ENCODE measurements around the gene SIRT7.

Gene SIRT7

DNA sequence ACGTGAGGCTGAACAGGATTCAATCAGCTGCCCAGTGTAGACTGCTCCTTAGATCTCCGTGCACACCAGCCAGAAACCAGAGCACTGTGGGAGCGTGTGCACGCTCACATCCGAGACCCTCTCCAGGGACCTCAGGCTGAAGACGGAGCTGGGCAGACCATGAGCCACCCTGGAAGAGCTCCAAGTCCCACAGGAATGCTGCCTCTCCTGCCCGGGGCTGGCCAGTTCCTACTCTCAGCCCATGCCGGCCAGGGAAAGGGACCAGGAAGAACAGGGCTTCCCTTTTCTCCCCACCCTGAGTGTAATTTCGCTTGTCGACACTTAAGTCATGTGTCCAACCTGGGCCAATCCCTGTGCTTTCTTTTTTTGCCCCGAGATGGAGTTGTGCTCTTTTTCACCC lies 33.5 kb downstream of the SIRT7 start:
- DNase-seq, result no peak

DNA sequence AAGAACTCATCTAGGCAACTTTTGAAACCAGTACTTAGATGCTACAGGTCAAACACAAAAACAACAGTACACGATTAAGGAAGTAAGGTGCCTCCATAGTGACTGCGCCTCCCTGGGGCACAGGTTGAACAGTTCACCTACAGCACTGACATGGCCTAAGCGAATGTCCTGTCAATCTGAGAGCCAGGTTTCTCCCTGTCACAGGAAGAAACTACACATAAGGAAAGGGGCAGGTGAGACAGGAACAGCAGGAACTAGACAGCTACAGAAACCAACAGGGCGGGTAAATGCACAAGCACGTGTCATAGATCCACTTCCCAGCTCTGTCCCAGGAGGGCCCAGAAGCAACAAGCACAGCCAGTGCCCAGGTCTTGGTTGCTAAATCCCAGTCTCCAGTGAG lies 38.9 kb downstream of the SIRT7 start:
- no peak for DNase-seq

DNA sequence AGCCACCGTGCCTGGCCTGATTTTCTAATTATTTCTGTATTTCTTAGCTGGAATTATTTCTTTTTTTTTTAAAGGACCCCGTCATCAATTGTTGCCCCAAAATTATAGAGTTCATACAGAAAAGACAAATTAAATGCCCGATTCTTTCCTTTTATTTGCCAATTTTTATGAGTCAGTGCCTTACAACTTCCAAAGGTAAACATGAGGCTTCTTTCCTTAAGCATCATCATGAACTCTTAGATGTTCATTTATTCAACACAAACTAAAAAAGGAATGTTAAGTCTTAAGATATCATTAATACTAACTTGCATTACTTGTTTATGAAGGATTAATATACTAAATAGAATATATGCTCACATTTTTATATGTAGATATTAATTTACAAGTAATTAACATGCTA lies 39.7 kb downstream of the SIRT7 start:
- no peak for DNase-seq

DNA sequence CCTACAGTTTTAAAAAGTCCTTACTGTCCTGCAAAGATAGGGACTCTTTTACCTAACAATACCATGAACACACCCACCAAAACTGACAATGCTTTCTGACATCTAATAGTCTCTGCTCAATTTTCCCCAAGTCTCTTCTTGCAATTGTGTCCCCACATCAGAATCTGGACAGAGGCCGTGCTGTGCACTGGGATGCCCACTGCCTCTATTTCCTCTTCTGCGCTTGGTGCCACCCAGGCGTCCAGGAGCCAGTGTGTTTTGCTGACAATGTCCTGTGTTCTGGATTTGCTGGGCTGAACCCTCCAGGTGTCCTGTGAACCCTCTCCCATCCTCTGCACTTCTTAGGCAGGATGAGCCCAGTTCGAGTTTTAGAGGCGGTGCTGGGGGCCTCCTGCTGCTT lies 40.4 kb downstream of the SIRT7 start:
- no peak for DNase-seq

DNA sequence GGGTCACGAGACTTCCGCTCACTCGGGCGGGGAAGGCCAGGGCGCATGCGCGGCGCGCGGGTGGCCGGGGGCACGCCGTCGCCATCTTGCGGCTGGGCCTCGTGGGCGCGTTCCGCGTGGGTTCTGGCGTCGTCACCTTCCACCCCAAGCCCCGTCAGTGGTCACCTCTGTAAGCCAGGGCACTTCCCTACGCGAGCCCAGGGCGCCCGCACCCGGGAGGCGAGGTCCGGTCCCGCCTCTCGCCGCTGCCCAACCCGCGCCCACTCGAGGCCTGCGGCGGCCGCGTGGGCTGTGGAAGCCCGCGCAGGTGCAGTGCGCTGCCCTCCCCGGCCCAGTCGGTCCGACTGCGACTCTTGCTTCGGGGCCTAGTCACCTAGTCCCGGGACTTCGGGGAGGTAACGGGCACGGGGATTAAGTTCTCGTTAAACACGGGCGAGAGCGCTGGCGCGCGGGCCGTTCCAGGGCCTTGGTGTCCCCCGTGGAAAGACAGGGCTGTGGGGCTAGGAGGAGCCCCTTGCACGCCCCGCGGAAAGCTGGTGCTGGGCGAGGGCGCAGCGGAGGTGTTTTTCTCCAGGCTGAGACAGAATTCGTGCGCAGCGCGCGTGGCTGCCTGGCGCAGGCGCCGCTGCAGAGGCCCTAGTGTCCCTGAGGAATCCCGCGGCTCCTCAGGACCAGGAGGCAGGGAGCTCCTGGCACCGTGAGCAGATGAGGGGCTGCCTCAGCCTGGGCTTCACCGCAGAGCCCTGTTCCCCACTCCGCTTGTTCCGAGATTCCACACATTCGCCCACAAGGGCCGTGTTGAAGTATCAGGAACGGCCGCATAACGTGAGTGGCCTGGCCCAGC lies 46.4 kb downstream of the SIRT7 start:
- DNase-seq, result peak; percentile 96

DNA sequence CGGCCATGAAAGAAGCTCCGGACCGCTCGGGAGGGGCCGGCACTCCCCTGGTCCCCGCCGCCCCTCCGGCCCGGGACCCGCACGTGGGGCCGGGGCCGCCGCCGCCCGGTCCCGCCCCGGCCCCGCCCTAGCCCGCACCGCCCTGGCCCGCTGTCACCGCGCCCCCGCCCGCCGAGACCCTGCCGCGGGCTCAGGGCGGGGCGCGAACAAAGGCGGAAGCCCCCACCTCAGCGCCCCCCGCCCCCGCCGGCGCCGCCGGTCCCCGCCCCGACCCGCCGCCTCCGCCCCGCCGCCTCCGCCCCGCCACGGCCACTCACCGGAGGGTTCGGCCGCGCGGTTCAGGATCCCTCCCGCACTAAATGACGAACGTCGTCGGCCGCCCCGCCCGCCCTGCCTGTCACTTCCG lies 47.0 kb downstream of the SIRT7 start, which contains the start of gene ARHGDIA:
TSS of gene ARHGDIA (minus strand) at position 357 of the 406 bp plus-strand sequence. CDS start 1,407 bp downstream, outside the sequence.
- DNase-seq, result no peak

DNA sequence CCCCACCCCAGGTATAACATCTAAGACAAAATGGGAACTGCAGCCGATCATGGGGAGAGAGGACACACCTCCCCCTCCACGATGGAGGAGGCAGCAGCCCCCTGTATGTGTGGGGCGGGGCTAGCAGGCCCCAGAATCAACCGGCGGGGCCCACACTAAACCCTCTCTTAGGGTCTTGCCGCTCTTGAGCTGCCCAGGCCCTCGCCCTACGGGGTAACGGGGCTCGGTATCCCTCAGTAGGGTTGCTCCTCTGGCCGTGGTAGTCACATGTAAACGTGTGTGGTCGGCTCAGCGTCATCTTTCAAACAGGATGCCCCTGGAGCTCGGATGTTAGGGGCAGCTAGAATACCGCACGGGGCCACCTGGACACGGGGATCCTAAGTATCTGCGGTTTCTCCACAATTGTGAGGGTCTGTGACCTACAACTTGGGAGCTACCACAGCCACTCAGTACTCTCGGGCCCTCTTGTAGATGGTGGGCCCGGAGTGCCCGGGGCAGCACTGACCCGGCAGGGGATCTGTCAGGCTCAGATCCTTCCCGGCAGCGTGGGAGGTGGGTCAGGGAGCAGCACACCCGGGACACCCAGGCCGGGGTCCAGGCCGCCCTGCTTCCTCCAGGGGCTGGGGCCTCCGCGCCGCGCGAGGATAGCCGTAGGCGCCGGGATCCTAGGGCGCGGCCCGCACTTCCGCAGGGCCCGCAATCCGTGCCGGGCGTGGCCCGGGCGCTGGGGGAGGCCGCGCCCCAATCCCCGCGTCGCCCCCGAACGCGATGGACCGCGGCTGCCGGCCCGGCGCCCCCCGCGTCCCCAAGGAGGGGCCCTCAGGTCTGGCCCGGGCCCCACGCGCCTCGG lies 47.6 kb downstream of the SIRT7 start:
- peak; percentile 49 for DNase-seq

DNA sequence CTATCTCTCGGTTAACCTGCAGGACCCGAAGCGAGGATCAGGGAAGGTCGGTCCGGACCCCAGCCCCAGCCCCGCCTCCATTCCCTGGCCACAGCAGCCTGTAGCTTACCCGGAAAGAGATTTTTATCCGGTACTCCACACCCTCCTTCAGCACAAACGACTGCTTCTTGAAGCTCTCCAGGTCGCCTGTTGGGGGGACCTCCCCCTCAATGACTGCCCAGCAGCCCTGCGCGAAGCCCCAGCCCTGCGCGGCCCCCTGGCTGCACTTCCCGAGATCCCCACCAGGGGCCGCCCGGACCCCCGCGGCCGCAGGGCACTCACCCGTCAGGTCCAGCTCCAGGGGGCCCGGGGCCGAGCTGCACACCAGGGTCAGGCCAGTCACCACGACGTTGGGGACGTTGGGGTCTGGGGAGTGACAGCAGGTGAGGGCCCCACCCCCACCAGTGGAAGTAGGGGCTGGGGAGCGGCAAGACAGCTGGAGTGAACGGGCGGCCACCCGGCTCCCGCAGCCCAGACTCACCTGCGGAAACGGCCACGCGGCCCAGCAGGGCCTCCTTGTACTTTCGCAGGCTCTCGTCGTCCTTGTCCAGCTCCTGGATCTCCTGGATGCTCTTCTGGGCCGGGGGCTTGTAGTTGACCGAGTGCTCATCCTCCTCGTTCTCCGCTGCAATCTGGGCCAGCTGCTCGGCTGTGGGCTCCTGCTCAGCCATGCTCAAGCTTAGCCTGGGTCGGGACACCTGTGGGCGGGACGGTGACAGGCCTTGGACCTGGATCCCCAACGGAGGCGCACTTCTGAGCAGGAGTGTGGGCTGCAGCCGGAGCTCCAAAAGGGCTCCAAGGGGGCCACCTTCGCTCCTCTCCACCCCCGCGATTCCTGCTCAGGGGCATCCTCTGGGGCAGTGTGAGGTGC lies 48.5 kb downstream of the SIRT7 start:
- peak; percentile 43 for DNase-seq

DNA sequence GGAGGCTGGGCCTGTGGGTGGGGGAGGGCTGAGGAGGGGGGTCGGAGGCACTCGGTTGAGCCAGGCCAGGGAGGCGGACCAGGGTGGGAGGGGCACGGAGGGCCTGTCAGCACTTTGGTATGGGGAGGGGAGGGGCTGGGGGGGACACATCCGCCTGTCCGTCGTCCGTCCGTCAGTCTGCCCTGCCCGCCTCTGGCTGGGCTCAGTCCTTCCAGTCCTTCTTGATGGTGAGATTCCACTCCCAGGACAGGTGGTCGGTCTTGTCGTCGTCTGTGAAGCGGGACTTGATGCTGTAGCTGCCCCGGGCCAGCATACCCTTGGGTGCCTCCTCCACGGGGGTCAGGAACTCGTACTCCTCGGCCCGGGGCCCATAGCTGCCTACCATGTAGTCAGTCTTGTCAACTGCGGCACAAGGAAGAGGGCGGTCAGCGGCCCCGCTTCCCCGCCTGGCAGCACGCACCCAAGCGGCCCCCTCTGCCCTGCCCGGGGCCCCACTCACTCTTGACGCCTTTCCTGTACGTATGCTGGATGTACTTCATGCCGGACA lies 49.2 kb downstream of the SIRT7 start:
- DNase-seq, result no peak

DNA sequence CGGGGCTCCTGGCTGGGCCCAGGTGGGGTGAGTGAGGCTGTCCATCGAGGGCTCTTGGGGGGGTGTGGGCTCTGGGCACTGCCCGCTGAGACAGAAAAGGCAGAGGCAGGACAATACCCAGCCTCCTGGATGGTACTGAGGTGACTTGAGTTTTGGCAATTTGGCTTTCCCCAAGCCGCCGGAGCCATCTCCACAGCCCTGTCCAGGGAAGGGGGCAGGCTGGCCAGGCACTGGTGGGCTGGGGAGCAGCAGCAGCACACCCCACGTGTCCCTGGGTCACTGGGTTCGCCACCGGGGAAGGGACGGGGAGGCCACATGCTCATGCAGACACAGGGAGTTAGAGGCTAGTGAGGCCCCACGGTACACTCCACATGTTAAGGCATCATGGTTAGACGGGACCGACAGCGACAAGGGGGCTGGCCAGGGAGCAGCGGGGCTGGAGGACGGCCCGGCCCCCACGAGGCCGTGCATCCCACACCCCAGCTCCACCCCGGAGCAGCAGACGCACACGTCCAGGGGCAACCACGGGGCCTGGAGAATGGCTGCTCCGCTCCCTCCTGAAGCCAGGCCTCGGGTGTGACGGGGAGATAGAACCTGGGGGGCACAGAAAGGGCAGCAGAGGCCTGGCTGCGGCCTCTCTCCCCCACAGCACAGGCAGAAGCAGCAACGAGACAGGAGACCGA lies 49.8 kb downstream of the SIRT7 start:
- DNase-seq, result no peak

DNA sequence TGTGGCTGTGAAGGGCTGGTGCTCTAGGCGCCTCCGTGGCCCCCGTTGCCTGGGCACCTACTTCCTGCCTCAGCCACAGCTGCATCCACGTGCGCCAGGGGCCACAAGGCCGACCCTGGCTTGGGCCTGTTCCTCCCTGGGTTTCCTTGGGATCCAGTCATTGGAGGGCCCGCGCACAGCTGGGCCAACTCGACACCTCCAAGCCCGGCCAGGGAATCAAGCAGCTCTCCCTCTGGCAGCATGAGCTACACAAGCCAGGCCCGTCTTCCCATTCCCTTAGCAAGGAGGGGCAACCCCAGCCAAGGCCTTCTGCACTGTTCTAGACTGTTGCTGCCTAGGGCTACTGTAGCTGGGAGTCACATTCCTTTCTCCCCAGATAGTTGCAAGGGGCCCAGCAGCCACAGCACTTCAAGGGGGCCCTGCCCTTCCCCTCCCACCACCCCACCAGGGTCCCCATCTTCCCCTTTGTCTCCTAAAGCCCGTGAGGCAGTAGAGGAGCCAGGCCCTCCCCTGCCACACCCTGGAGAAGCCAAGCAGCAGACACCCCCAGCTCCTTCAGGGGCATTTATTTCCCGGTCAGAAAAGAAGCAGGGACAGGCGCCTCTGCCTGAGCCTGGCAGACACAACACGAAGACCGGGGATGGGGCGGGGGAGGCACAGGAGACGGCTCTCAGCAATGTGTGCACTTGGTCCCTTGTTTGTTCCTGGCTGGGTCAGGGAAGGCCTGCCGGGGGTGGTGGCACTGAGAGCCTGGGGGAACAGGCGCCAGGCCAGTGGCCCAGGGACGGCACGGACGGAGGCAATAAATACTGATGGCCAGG lies 50.6 kb downstream of the SIRT7 start:
- DNase-seq, result no peak

DNA sequence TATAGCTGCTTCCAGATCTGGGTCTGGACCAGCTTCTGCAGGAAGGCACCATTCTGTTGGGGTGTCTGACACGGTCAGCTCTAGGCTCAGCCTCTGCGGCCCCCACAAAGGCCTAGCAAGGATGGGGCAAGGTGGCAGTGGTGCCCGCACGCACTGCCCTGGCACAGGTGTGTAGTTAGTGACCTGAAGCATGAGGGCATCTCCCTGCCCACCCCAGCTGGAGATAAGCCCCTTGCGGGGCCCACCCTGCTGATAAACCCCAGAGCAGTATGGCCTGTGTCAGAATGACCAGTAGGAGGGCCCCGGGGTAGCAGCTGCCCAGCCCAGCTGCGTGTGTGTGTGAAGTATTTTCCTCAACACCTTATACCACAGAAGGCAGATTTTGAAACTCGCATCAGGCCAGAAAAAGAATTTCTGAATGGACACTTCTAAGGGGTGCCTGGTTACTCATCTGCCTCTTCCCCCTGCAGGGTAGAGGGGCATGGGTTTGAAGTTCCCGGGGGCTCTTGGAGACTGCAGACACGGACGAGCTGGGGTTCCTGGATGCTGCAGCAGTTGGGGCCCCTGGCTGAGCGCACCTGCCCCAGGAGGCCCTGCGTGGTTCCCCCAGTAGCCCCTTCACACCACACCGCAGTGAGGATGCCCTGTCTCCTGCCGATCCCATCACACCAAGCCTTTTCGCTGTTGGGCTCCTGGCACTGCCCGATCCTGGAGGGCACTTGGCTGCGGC lies 51.4 kb downstream of the SIRT7 start:
- DNase-seq, result no peak

DNA sequence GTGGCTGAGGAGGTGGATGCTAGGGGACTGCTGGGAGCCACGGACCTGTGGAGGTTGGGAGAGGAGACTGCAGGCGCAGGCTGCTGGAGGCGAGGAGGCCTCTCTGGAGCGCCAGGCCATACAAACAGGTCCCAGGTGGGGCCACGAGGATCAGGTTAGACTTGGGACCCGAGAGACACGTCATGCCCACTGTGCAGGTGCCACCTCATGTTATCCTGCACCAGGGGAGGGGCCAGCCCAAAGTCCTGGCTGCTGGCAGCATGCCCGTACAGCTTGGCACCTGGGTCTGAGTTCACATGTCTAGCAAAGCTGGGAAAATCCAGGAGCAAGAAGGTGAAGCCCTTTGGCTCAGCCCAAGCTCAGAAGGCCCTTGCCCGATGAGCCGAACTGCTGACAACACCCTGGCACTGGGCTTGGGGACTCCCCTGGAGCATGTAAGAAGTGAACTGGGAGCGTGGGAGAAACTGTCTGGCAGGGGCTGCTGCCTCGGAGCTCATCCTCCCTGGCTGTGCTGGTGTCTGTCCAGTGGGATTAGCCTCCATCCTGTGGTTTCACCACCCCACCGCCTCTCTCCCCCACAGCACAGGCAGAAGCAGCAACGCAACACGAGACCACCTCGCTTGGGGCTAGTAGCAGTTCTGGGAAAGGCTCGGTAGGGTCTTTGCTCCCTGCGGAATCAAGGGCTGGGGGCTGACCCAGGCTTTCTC lies 52.1 kb downstream of the SIRT7 start:
- no peak for DNase-seq

DNA sequence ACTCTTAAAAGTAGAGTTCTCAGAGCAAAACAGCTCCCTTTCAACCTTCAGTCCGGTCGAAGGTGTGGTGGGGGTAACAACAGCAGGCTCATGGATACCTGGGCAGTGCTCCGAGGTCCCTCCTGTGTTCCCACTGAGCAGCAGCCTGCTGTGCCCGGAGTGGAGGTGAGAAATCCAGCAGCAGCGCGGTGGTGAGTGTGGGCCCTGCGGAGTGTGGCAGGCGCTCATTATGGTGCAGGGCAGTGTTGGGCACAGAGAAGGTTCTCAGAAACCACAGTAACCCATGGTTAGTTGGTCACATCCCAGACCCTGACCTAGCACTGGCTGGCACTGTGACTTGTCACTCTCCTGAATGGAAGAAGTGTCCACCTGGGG lies 52.6 kb downstream of the SIRT7 start:
- no peak for DNase-seq

DNA sequence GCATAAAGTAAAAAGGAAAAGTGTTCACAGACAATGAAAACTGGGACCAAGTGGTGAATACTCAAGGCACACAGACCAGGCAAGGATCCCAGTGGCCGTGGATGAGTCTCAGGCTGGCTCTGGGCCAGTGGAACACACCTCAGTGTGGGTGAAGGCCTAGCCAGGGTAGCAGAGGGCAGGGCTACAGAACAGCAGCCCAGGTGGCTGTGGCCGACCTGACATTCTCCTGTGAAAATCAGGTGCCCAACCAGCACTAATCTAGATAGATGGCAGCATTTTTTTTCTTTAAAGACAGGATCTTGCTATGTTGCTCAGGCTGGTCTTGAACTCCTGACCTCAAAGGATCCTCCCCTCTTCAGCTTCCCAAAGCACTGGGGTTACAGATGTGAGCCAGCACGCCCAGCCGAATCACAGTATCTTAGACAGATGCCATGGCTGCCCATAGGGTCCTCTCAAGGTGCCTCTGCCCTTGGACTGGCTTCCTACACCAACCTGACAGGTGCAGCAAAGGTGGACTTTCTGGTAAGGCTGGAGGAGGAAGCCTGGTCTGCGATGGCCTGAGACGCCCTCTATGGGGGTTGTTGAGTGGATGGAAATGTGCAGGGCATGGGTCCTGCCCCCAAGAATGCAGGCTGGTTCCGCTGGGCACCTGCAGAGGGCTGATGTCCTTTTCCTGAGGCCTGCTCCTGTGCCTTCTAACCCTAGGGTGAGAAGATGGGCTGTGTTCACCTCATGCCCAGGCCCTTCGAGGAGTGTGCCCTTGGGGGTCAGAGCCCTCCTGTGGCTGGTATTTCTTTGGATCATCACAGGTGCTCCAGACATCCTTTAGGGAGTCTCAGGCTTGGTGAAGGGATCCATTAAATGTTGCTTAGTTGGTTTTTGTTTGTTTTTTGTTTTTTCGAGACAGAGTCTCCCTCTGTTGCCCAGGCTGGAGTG lies 53.9 kb downstream of the SIRT7 start:
- DNase-seq, result no peak

DNA sequence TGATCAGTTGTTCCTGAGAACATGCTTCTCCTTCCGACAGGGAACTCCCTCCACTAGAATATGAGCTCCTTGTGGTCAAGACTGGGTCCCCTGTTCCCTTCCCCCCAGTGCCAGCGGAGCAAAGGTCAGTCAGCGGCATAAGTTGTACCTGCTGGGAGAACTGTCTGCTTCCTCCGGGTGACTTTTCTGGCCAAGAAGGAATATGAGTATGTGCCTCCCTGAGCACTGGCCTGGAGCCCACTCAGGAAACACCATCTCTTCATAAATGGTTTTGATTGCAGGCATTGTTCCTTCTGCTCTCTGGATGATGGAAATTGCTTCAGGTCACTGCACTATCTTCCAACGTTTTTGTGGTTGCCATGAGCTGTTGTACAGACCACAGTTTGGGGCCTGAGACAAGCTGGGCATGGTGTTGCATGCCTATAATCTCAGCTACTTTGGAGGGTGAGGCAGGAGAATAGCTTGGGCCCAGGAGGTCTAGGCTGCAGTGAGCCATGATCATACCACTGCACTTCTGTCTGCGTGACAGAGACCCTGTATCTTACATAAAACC lies 54.8 kb downstream of the SIRT7 start:
- DNase-seq, result no peak

All from activated naive CD4-positive, alpha-beta T cell treated with Interleukin-2 at 50 U/mL for 16 hours (primary cell).